Erythroblast (primary cell): ENCODE measurements around the gene TMEM52.

Experiments used
- GATA1 ChIP-seq: IDR thresholded peaks from 2 replicates; pipeline ENCODE4 v1.6.1; 2011; ENCODE audit warnings: low read depth, mild to moderate bottlenecking, control low read depth, low read length, moderate library complexity
- POLR2A ChIP-seq: IDR thresholded peaks from 2 replicates; pipeline ENCODE4 v1.6.1; 2011; ENCODE audit warnings: mild to moderate bottlenecking, low read length

GRCh38 chr1:1914101-1914970, 4.7 kb downstream of the TMEM52 start:
- no peak for TF ChIP-seq POLR2A
- TF ChIP-seq GATA1, result no peak
